Keratinocyte (primary cell): ENCODE measurements around the gene POLR1H. TPM values are rescaled to one million over a fixed set of nuclear protein-coding genes. Genes with fewer than 3 reads are reported as not detected.

Experiments used
- DNase-seq: peaks from one replicate; pipeline ENCODE4 v3.0.0-alpha.2; 2011; ENCODE audit warnings: low read depth, missing footprints, low spot score
- FAIRE-seq: peaks from 2 replicates; lab custom pipeline; 2011; peaks lifted over from hg19 to GRCh38; lab: Jason Lieb, UNC
- H2AFZ ChIP-seq: 2 replicates; pipeline ENCODE4 v1.6.0; 2012; ENCODE audit warnings: low read length, control low read depth, inconsistent platforms; ENCODE audit not compliant: control insufficient read depth
- H3K27ac ChIP-seq: 2 replicates; pipeline ENCODE4 v1.5.1; 2011; ENCODE audit warnings: low read length; ENCODE audit not compliant: control insufficient read depth, insufficient read depth
- H3K27me3 ChIP-seq: 3 replicates; pipeline ENCODE4 v1.6.0; 2011; ENCODE audit warnings: low read length; ENCODE audit not compliant: control insufficient read depth, insufficient read depth; ENCODE audit errors: extremely low read depth
- H3K36me3 ChIP-seq, 2 experiments: 2 replicates in 1 of 2; 3 replicates in 1 of 2; pipeline ENCODE4 v1.5.1; 2011; ENCODE audit warnings: low read length in 2 of 2, mild to moderate bottlenecking in 1 of 2; ENCODE audit not compliant: control insufficient read depth in 2 of 2, insufficient read depth in 2 of 2; ENCODE audit errors: extremely low read depth in 1 of 2
- H3K4me1 ChIP-seq: 3 replicates; pipeline ENCODE4 v1.5.1; 2011; ENCODE audit warnings: low read length; ENCODE audit not compliant: control insufficient read depth, insufficient read depth; ENCODE audit errors: extremely low read depth
- H3K4me2 ChIP-seq: 3 replicates; pipeline ENCODE4 v1.6.0; 2011; ENCODE audit warnings: low read depth, low read length; ENCODE audit not compliant: control insufficient read depth, insufficient read depth; ENCODE audit errors: extremely low read depth
- H3K4me3 ChIP-seq, 3 experiments: fragments of 200-600 bp in 1 of 3; sonication (generic) in 1 of 3; 2 replicates in 2 of 3; 3 replicates in 1 of 3; pipeline ENCODE4 v1.5.1; 2011 to 2016; ENCODE audit warnings: low read length in 3 of 3, mild to moderate bottlenecking in 3 of 3, control low read depth in 2 of 3, inconsistent platforms in 1 of 3, low read depth in 1 of 3, mixed read lengths in 1 of 3, mixed run types in 1 of 3, moderate library complexity in 1 of 3; ENCODE audit not compliant: control insufficient read depth in 2 of 3, insufficient read depth in 2 of 3; ENCODE audit errors: extremely low read depth in 1 of 3
- H3K79me2 ChIP-seq: 2 replicates; pipeline ENCODE4 v1.6.0; 2012; ENCODE audit warnings: low read length; ENCODE audit not compliant: control insufficient read depth, insufficient read depth
- H3K9ac ChIP-seq: 3 replicates; pipeline ENCODE4 v1.6.0; 2011; ENCODE audit warnings: low read length; ENCODE audit not compliant: control insufficient read depth, insufficient read depth; ENCODE audit errors: extremely low read depth
- H3K9me1 ChIP-seq: 3 replicates; pipeline ENCODE4 v1.6.0; 2011; ENCODE audit warnings: low read length; ENCODE audit not compliant: control insufficient read depth, insufficient read depth; ENCODE audit errors: extremely low read depth
- H3K9me3 ChIP-seq: 2 replicates; pipeline ENCODE4 v1.5.1; 2012; ENCODE audit warnings: low read depth, low read length; ENCODE audit not compliant: control insufficient read depth
- H4K20me1 ChIP-seq: 3 replicates; pipeline ENCODE4 v1.6.0; 2011; ENCODE audit warnings: low read length; ENCODE audit not compliant: control insufficient read depth, insufficient read depth; ENCODE audit errors: extremely low read depth
- EZH2 ChIP-seq: IDR thresholded peaks from one replicate; pipeline ENCODE4 v1.6.1; 2012; ENCODE audit warnings: inconsistent platforms, mild to moderate bottlenecking, low read length, moderate library complexity
- dilution Hi-C: fragments of 300-500 bp; cut with MboI; formaldehyde crosslinking; loops from one replicate; pipeline ENCODE4 v1.7.0; 2020; ENCODE audit warnings: low sequenced_read_pairs; ENCODE audit not compliant: extremely low pct_ligation_motif_present
- polyA plus RNA-seq, 5 experiments: library from polyadenylated mRNA; depleted of rRNA in 3 of 5; stranded (reverse) in 3 of 5; stranded (forward) in 1 of 5; unstranded in 1 of 5; fragments of >200 nt; gene quantifications; 1 replicate in 1 of 5; 2 replicates in 3 of 5; 3 replicates in 1 of 5; pipeline versions ENCODE4 v1.2.1 to v1.2.3, GENCODE V29; 2011 to 2012; ENCODE audit warnings: missing spikeins in 2 of 5, low read depth in 1 of 5, low replicate concordance in 1 of 5
- TF ChIP-seq, protein P1 (sequence below), 3 experiments: IDR thresholded peaks in 1 of 3; conservative IDR thresholded peaks in 1 of 3; optimal IDR thresholded peaks in 1 of 3; 2 replicates in 2 of 3; 3 replicates in 1 of 3; pipeline versions ENCODE3 to v1.5.1; 2011; ENCODE audit warnings: low read length in 3 of 3, mild to moderate bottlenecking in 3 of 3, moderate library complexity in 2 of 3, control low read depth in 1 of 3, inconsistent platforms in 1 of 3; ENCODE audit not compliant: insufficient read depth in 2 of 3; ENCODE audit errors: extremely low read depth in 1 of 3

Gene POLR1H
- polyA plus RNA-seq, 1 donor (not counting 4 experiments of a cell fraction or from before 2014, with no cell fraction given), result 28.8 TPM

DNA sequence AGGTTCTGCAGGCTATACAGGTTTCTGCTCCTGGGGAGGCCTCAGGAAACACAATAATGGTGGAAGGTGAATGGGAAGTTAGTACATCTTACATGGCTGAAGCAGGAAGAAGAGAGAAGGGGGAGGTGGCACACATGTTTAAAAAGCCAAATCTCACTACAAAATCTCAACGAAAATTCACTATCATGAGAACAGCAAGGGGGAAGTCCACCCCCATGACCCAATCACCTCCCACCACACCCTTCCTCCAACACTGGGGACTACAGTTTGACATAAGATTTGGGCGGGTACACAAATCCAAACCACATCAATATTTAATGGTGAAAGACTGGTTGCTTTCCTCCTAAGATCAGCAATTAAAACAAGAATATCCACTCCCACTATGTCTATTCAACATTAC is 13.8 kb upstream of the POLR1H start:
- Histone ChIP-seq H3K27me3 (no peaks in the 10 kb centered on the region), H3K4me3 (no peak overlapping the region), H2AFZ (no peak overlapping the region), H3K36me3 (no peaks in the 10 kb centered on the region), H3K9me3 (no peaks in the 10 kb centered on the region), H3K4me2 (no peak overlapping the region), H4K20me1 (no peaks in the 10 kb centered on the region), H3K9me1 (no peaks in the 10 kb centered on the region), H3K79me2 (no peaks in the 10 kb centered on the region), H3K27ac (no peak overlapping the region), H3K9ac (no peak overlapping the region), H3K4me1 (peaks cover 7% of the 10 kb centered on the region)
- dilution Hi-C loops, result no loop called here
- no peak for TF ChIP-seq EZH2
- TF ChIP-seq, protein P1, sequence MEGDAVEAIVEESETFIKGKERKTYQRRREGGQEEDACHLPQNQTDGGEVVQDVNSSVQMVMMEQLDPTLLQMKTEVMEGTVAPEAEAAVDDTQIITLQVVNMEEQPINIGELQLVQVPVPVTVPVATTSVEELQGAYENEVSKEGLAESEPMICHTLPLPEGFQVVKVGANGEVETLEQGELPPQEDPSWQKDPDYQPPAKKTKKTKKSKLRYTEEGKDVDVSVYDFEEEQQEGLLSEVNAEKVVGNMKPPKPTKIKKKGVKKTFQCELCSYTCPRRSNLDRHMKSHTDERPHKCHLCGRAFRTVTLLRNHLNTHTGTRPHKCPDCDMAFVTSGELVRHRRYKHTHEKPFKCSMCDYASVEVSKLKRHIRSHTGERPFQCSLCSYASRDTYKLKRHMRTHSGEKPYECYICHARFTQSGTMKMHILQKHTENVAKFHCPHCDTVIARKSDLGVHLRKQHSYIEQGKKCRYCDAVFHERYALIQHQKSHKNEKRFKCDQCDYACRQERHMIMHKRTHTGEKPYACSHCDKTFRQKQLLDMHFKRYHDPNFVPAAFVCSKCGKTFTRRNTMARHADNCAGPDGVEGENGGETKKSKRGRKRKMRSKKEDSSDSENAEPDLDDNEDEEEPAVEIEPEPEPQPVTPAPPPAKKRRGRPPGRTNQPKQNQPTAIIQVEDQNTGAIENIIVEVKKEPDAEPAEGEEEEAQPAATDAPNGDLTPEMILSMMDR (optimal IDR thresholded peaks at IDR 0.05 in 1 of 3, IDR thresholded peaks at IDR 0.05 in 1 of 3, conservative IDR thresholded peaks at IDR 0.05 in 1 of 3; ENCODE audit: extremely low read depth in 1 of 3, insufficient read depth in 2 of 3, low read length in 3 of 3), result no peak
- DNase-seq (no peak), FAIRE-seq (no peak)

DNA sequence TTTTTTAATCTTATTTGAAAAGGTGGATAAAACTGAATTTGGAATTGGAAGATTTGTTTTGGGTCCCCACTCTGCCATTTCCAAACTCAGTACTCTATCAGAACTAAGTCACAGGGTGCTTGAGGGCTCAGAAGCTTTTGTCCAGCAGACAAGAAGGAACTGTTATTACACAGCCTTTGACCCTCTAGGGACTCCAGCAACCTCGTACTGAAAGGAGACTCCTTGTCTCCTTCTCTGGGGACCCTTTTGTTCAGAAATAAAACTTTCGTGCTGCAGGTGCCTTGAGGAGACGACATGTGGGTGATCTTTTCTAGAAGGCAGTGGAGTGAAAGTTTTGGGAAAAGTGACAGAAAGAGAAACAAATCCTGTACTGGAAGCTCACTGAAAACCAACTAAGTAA is 7.4 kb upstream of the POLR1H start:
- H3K79me2 ChIP-seq, result no peaks in the 10 kb centered on the region
- H3K4me2 ChIP-seq, result no peak overlapping the region
- H3K9me3 ChIP-seq, result no peaks in the 10 kb centered on the region
- TF ChIP-seq EZH2, result no peak
- TF ChIP-seq, protein P1 (optimal IDR thresholded peaks at IDR 0.05 in 1 of 3, IDR thresholded peaks at IDR 0.05 in 1 of 3, conservative IDR thresholded peaks at IDR 0.05 in 1 of 3; ENCODE audit: extremely low read depth in 1 of 3, insufficient read depth in 2 of 3, low read length in 3 of 3), result no peak
- no peak overlapping the region for H3K27ac ChIP-seq
- H3K9me1 ChIP-seq, result no peaks in the 10 kb centered on the region
- H4K20me1 ChIP-seq, result no peaks in the 10 kb centered on the region
- dilution Hi-C loops, result no loop called here
- H2AFZ ChIP-seq, result no peak overlapping the region
- no peaks in the 10 kb centered on the region for H3K27me3 ChIP-seq
- FAIRE-seq (no peak), DNase-seq (no peak)
- no peak overlapping the region for H3K4me3 ChIP-seq
- H3K9ac ChIP-seq, result no peak overlapping the region
- no peaks in the 10 kb centered on the region for H3K4me1 ChIP-seq
- peaks cover 0 to 7% of the 10 kb centered on the region in 2 experiments for H3K36me3 ChIP-seq
